ENCODE measurements around the gene TNS2. TPM values are rescaled to one million over a fixed set of nuclear protein-coding genes. Genes with fewer than 3 reads are reported as not detected.

Gene TNS2
- total and polyA plus RNA-seq, 10 of the 15 experiments (the other 5 are each of a cell fraction or from before 2014, with no cell fraction given) = 0.03 to 0.72 (median 0.16) TPM; not detected in 4

DNA sequence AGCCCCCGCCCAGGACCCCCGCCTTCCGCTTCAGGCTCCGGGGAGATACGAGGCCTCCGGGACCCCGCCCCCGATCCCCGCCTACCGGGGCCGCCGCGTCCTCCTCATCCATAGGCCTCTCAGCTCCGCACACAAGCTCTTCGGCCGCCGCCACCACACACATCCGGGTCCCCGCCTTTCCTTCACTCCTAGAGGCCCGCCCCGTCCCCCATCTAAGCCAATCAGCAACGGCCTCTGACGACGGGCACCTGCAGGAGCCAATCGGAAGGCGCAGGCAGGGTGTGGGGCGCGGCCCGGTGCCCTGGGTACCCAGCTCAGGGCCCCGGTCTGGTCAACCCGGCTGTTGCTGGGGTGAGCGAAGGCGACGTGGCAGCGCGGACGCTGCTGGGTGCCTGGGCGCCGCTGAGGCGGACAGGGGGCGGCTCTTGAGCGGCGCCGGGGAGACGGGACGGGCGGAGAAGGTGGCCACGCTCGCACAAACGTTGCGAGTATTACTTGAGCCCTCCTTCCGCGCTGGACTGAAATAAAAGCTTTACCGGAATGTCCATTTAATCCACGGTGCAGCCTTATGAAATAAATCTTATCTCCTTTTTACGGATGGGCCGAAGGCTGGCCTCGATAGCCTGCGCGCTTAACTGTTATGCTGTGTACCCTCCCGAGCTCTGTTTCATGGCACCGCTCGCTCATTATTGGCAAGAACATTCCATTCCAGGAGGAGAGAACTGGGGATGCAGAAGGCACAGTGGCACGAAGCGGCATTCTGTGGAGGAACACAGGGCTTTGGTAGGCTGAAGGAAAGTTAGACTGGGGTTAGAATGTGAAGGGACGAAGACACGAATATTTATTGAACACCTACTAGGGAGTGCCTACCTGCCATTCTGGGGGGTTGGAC lies 29.6 kb downstream of the TNS2 start, which contains the start of gene SPRYD3 (continued):
- TF ChIP-seq MLLT1 (IDR thresholded peaks at IDR 0.05) (peak; percentile 53; the same call in 1 of the 2 replicates), USF2 (IDR thresholded peaks at IDR 0.05; ENCODE audit: borderline replicate concordance, low read depth, low read length) (no peak), RAD21 (IDR thresholded peaks at IDR 0.05; ENCODE audit: insufficient read depth, low read depth, low read length) (no peak), CBX3 (IDR thresholded peaks at IDR 0.05; ENCODE audit: borderline replicate concordance, low read depth) (no peak), LARP7 (IDR thresholded peaks at IDR 0.05) (no peak; the same call in 1 of the 2 replicates), IRF4 (IDR thresholded peaks at IDR 0.05; ENCODE audit: low read depth, low read length) (no peak), SP1 (IDR thresholded peaks at IDR 0.05; ENCODE audit: low read depth, low read length) (peak; percentile 98), SMAD1 (IDR thresholded peaks at IDR 0.05; ENCODE audit: low read depth, partially characterized antibody) (no peak)
- TF ChIP-seq, protein P1, sequence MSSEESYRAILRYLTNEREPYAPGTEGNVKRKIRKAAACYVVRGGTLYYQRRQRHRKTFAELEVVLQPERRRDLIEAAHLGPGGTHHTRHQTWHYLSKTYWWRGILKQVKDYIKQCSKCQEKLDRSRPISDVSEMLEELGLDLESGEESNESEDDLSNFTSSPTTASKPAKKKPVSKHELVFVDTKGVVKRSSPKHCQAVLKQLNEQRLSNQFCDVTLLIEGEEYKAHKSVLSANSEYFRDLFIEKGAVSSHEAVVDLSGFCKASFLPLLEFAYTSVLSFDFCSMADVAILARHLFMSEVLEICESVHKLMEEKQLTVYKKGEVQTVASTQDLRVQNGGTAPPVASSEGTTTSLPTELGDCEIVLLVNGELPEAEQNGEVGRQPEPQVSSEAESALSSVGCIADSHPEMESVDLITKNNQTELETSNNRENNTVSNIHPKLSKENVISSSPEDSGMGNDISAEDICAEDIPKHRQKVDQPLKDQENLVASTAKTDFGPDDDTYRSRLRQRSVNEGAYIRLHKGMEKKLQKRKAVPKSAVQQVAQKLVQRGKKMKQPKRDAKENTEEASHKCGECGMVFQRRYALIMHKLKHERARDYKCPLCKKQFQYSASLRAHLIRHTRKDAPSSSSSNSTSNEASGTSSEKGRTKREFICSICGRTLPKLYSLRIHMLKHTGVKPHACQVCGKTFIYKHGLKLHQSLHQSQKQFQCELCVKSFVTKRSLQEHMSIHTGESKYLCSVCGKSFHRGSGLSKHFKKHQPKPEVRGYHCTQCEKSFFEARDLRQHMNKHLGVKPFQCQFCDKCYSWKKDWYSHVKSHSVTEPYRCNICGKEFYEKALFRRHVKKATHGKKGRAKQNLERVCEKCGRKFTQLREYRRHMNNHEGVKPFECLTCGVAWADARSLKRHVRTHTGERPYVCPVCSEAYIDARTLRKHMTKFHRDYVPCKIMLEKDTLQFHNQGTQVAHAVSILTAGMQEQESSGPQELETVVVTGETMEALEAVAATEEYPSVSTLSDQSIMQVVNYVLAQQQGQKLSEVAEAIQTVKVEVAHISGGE (CRISPR knock-in tag; IDR thresholded peaks at IDR 0.05) = no peak

All from GM12878 (cell line).